H1 (cell line): ENCODE data around the gene KLHL33. TPM values are rescaled to one million over a fixed set of nuclear protein-coding genes. Genes with fewer than 3 reads are reported as not detected.

Experiments
- CTCF ChIA-PET: fragments of 300-600 bp; sonication (Branson Sonifier 250); formaldehyde crosslinking; loops from one replicate; lab custom pipeline; 2021; ENCODE audit not compliant: partially characterized antibody; lab: Charles Lee
- POLR2A ChIA-PET: fragments of 300-600 bp; sonication (Branson Sonifier 250); formaldehyde crosslinking; loops from one replicate; lab custom pipeline; 2021; ENCODE audit warnings: inconsistent platforms; ENCODE audit not compliant: partially characterized antibody; lab: Charles Lee
- DNase-seq, 2 experiments: peaks; one replicate each; pipeline versions ENCODE4 v3.0.0 to v3.0.0-alpha.2; 2010 to 2022; ENCODE audit warnings: low spot score in 2 of 2, low read depth in 1 of 2, mixed read lengths in 1 of 2
- FAIRE-seq: peaks from 2 replicates; lab custom pipeline; 2011; peaks lifted over from hg19 to GRCh38; lab: Jason Lieb, UNC
- H2AFZ ChIP-seq: 2 replicates; pipeline ENCODE4 v1.8.1; 2012; ENCODE audit warnings: low read length, inconsistent platforms
- H2AK5ac ChIP-seq: 2 replicates; pipeline ENCODE4 v1.6.1; 2013; ENCODE audit warnings: low read depth, low read length
- H2BK120ac ChIP-seq: replicated peaks from 2 replicates; pipeline ENCODE3; 2013; ENCODE audit warnings: low read depth, low read length, inconsistent platforms
- H2BK12ac ChIP-seq: 2 replicates; pipeline ENCODE4 v1.6.1; 2013; ENCODE audit warnings: low read depth, low read length
- H2BK15ac ChIP-seq: 2 replicates; pipeline ENCODE4 v1.6.1; 2013; ENCODE audit warnings: low read length
- H2BK20ac ChIP-seq: 2 replicates; pipeline ENCODE4 v1.6.1; 2013; ENCODE audit warnings: low read length
- H2BK5ac ChIP-seq: 2 replicates; pipeline ENCODE4 v1.6.1; 2013; ENCODE audit warnings: low read depth, low read length
- H3K14ac ChIP-seq: 2 replicates; pipeline ENCODE4 v1.6.1; 2013; ENCODE audit warnings: inconsistent platforms; ENCODE audit not compliant: insufficient read length
- H3K18ac ChIP-seq: 2 replicates; pipeline ENCODE4 v1.6.1; 2013; ENCODE audit warnings: low read length; ENCODE audit errors: extremely low read depth
- H3K23ac ChIP-seq: 2 replicates; pipeline ENCODE4 v1.6.1; 2013; ENCODE audit warnings: inconsistent platforms; ENCODE audit not compliant: insufficient read length
- H3K23me2 ChIP-seq: 2 replicates; pipeline ENCODE4 v1.6.1; 2013; ENCODE audit warnings: low read depth, low read length
- H3K27ac ChIP-seq: 2 replicates; pipeline ENCODE4 v1.6.1; 2011; ENCODE audit warnings: low read depth, low read length, inconsistent platforms
- H3K27me3 ChIP-seq, 4 experiments: replicated peaks in 1 of 4; 1 replicate in 1 of 4; 2 replicates in 3 of 4; pipeline versions ENCODE4 v1.6.1 to v1.8.1; 2011 to 2013; ENCODE audit warnings: low read length in 3 of 4, mild to moderate bottlenecking in 3 of 4, inconsistent platforms in 2 of 4, mixed read lengths in 2 of 4, moderate library complexity in 1 of 4; ENCODE audit not compliant: control insufficient read depth in 3 of 4, insufficient read depth in 3 of 4; ENCODE audit errors: extremely low read depth in 1 of 4
- H3K36me3 ChIP-seq, 4 experiments: 2 replicates each; pipeline versions ENCODE4 v1.6.1 to v1.8.1; 2011 to 2013; ENCODE audit warnings: mild to moderate bottlenecking in 4 of 4, low read length in 3 of 4, moderate library complexity in 2 of 4, control low read depth in 1 of 4, inconsistent platforms in 1 of 4; ENCODE audit not compliant: insufficient read depth in 4 of 4, control insufficient read depth in 2 of 4
- H3K4ac ChIP-seq: replicated peaks from 2 replicates; pipeline ENCODE3; 2013; ENCODE audit warnings: low read length, low read depth, mixed read lengths, inconsistent platforms; ENCODE audit not compliant: insufficient read length
- H3K4me1 ChIP-seq, 4 experiments: replicated peaks in 1 of 4; 1 replicate in 1 of 4; 2 replicates in 3 of 4; pipeline versions ENCODE4 v1.6.1 to v1.8.1; 2011 to 2013; ENCODE audit warnings: low read length in 3 of 4, inconsistent platforms in 2 of 4, mixed read lengths in 1 of 4; ENCODE audit not compliant: insufficient read depth in 4 of 4, control insufficient read depth in 3 of 4
- H3K4me2 ChIP-seq, 2 experiments: 2 replicates each; pipeline versions ENCODE4 v1.6.1 to v1.8.1; 2011 to 2013; ENCODE audit warnings: low read depth in 2 of 2, low read length in 2 of 2, control low read depth in 1 of 2, inconsistent platforms in 1 of 2, mild to moderate bottlenecking in 1 of 2; ENCODE audit not compliant: insufficient read depth in 1 of 2
- H3K4me3 ChIP-seq, 4 experiments: fragments of 200-600, 300-600 bp in 1 of 4; sonication (generic), shearing (Covaris generic), sonication (Bioruptor Twin) in 1 of 4; 2 replicates each; pipeline versions ENCODE4 v1.5.1 to v1.8.1; 2011 to 2016; ENCODE audit warnings: low read length in 4 of 4, low read depth in 3 of 4, control low read depth in 2 of 4, inconsistent platforms in 2 of 4, mild to moderate bottlenecking in 2 of 4, mixed read lengths in 1 of 4, moderate library complexity in 1 of 4; ENCODE audit not compliant: insufficient read depth in 2 of 4; ENCODE audit errors: extremely low read depth in 1 of 4
- H3K56ac ChIP-seq: replicated peaks from 2 replicates; pipeline ENCODE3; 2013; ENCODE audit warnings: low read depth, mild to moderate bottlenecking, mixed read lengths, low read length, inconsistent platforms; ENCODE audit not compliant: insufficient read length
- H3K79me1 ChIP-seq: 2 replicates; pipeline ENCODE4 v1.6.1; 2013; ENCODE audit warnings: low read depth, low read length, control low read depth
- H3K79me2 ChIP-seq, 2 experiments: 2 replicates each; pipeline versions ENCODE4 v1.6.1 to v1.8.1; 2012 to 2013; ENCODE audit warnings: low read length in 2 of 2, mild to moderate bottlenecking in 2 of 2, inconsistent platforms in 1 of 2; ENCODE audit not compliant: insufficient read depth in 2 of 2, control insufficient read depth in 1 of 2
- H3K9ac ChIP-seq, 4 experiments: replicated peaks in 1 of 4; 1 replicate in 1 of 4; 2 replicates in 3 of 4; pipeline versions ENCODE4 v1.6.1 to v1.8.1; 2011 to 2013; ENCODE audit warnings: low read depth in 3 of 4, low read length in 3 of 4, control low read depth in 2 of 4, mild to moderate bottlenecking in 2 of 4, moderate library complexity in 2 of 4, inconsistent platforms in 1 of 4; ENCODE audit errors: extremely low read depth in 1 of 4
- H3K9me3 ChIP-seq, 2 experiments: 2 replicates each; pipeline versions ENCODE4 v1.6.1 to v1.8.1; 2012 to 2013; ENCODE audit warnings: mild to moderate bottlenecking in 2 of 2, moderate library complexity in 2 of 2, control low read depth in 1 of 2, inconsistent platforms in 1 of 2, low read depth in 1 of 2, low read length in 1 of 2, mixed read lengths in 1 of 2; ENCODE audit not compliant: insufficient read depth in 2 of 2
- H4K20me1 ChIP-seq, 2 experiments: replicated peaks in 1 of 2; 2 replicates each; pipeline versions ENCODE3 to v1.8.1; 2011 to 2013; ENCODE audit warnings: inconsistent platforms in 2 of 2, low read length in 2 of 2, mild to moderate bottlenecking in 1 of 2; ENCODE audit not compliant: insufficient read depth in 2 of 2, control insufficient read depth in 1 of 2
- H4K5ac ChIP-seq: 2 replicates; pipeline ENCODE4 v1.6.1; 2013; ENCODE audit warnings: low read length, low read depth, mixed read lengths, inconsistent platforms; ENCODE audit not compliant: insufficient read length
- H4K8ac ChIP-seq: 2 replicates; pipeline ENCODE4 v1.8.0; 2013; ENCODE audit warnings: mild to moderate bottlenecking, moderate library complexity, low read length, inconsistent platforms; ENCODE audit not compliant: insufficient read depth; ENCODE audit errors: extremely low read depth
- H4K91ac ChIP-seq: replicated peaks from 2 replicates; pipeline ENCODE3; 2013; ENCODE audit warnings: low read length, mixed read lengths, inconsistent platforms; ENCODE audit not compliant: insufficient read length
- POLR2A ChIP-seq, 2 experiments: IDR thresholded peaks; 1 replicate in 1 of 2; 2 replicates in 1 of 2; pipeline ENCODE4 v1.6.1; 2011; ENCODE audit warnings: low read depth in 2 of 2, low read length in 2 of 2, mild to moderate bottlenecking in 2 of 2; ENCODE audit errors: control extremely low read depth in 1 of 2
- POLR2AphosphoS5 ChIP-seq: IDR thresholded peaks from 2 replicates; pipeline ENCODE4 v1.6.1; 2011; ENCODE audit warnings: low read depth, low read length
- RFX5 ChIP-seq: IDR thresholded peaks from 2 replicates; pipeline ENCODE4 v1.6.1; 2011; ENCODE audit warnings: low read depth, low read length, improper control_type of control experiment, borderline replicate concordance
- WGBS, 2 experiments: shearing (Covaris generic) in 1 of 2; methylation state at CpG; one replicate each; pipeline versions ENCODE4 v1.1.6 to v1.1.7; 2013 to 2015; ENCODE audit warnings: low lambda C conversion rate in 2 of 2, mixed read lengths in 2 of 2, inconsistent platforms in 1 of 2, low coverage in 1 of 2, missing lambda C conversion rate in 1 of 2; ENCODE audit not compliant: insufficient replicate concordance in 2 of 2, insufficient coverage in 1 of 2, insufficient read length in 1 of 2; ENCODE audit errors: extremely low coverage in 1 of 2, missing lambda C conversion rate in 1 of 2; 5-methylcytosine and 5-hydroxymethylcytosine counted together
- polyA plus RNA-seq, 7 experiments: library from polyadenylated mRNA; depleted of rRNA in 3 of 7; stranded (reverse) in 5 of 7; unstranded in 2 of 7; fragments of >200 nt in 5 of 7; fragments of 200-250 nt in 2 of 7; gene quantifications; 1 replicate in 5 of 7; 2 replicates in 1 of 7; 4 replicates in 1 of 7; pipeline versions ENCODE4 v1.2.1 to v1.2.3, GENCODE V29; 2011 to 2013; ENCODE audit warnings: missing spikeins in 2 of 7, mixed read lengths in 2 of 7
- total RNA-seq: library from RNA; stranded (reverse); fragmentation: NEBNext Ultra II Directional; extraction: Animal tissue kit (Norgen Biotek cat#: 25700); gene quantifications from 2 replicates; pipeline ENCODE4 v1.2.1, GENCODE V29; 2021

The KLHL33 gene
- total and polyA plus RNA-seq, 2 of the 8 experiments (the other 6 are each of a cell fraction or from before 2014, with no cell fraction given): 0.11 to 0.17 TPM

GRCh38 chr14:20456971-20457370, 21.0 kb upstream of the KLHL33 start:
- peaks cover 0 to 12% of the 10 kb centered on the region in 2 experiments for H4K20me1 ChIP-seq
- no peak overlapping the region for H3K18ac ChIP-seq
- no peak overlapping the region for H2BK120ac ChIP-seq
- H3K27ac ChIP-seq: no peak overlapping the region
- no peak overlapping the region for H2BK5ac ChIP-seq
- ChIA-PET POLR2A (interaction anchor here (1.0 to 5.5 kb wide), 12 partner anchors 12 to 544 kb away, joined by 3 to 88 read pairs (median 12); partner anchors contain the start of genes KLHL33, PARP2 and PNP), CTCF (interaction anchor here (0.9 kb wide), 1 partner anchor 150 kb away, joined by 3 read pairs; no protein-coding TSS in a partner anchor)
- H3K9ac ChIP-seq: no peak overlapping the region
- H3K56ac ChIP-seq: no peak overlapping the region
- H3K23me2 ChIP-seq: peaks cover 13% of the 10 kb centered on the region
- H4K5ac ChIP-seq: no peak overlapping the region
- TF ChIP-seq RFX5 (no peak), POLR2AphosphoS5 (peak; percentile 41; the same call in 1 of the 2 replicates), POLR2A (IDR thresholded peaks at IDR 0.05; ENCODE audit: control extremely low read depth in 1 of 2, low read depth in 2 of 2, low read length in 2 of 2) (0 out of 3 replicates have a peak, but pooled peaks of 1 of the 2 experiments have one; percentile 63)
- no peak overlapping the region for H2BK15ac ChIP-seq
- no peak for DNase-seq
- H4K8ac ChIP-seq: no peak overlapping the region
- FAIRE-seq: no peak
- H3K4me1 ChIP-seq: peaks cover 0 to 10% (median 2%) of the 10 kb centered on the region in 4 experiments; a peak in 4 of 7 replicates
- no peak overlapping the region for H2AK5ac ChIP-seq
- peak overlapping the region; percentile 74 to 79; a peak in 2 of 4 replicates for H3K4me2 ChIP-seq
- H4K91ac ChIP-seq: no peak overlapping the region
- no peak overlapping the region for H3K23ac ChIP-seq
- no peaks in the 10 kb centered on the region for H3K27me3 ChIP-seq
- no peak overlapping the region for H2BK12ac ChIP-seq
- H3K79me2 ChIP-seq: peaks cover 7 to 50% of the 10 kb centered on the region in 2 experiments
- H3K14ac ChIP-seq: no peak overlapping the region
- no peak overlapping the region for H3K4ac ChIP-seq
- WGBS, 2 experiments: 93% methylated on average over 13 of the region's 13 CpGs; no CpG with 5 or more reads in 1 of the 2 experiments
- no peaks in the 10 kb centered on the region for H3K9me3 ChIP-seq
- H3K36me3 ChIP-seq: peaks cover 18 to 46% (median 32%) of the 10 kb centered on the region in 4 experiments; a peak in 7 of 8 replicates
- H3K79me1 ChIP-seq: peaks cover 6% of the 10 kb centered on the region
- H2AFZ ChIP-seq: no peak overlapping the region
- no peak overlapping the region for H2BK20ac ChIP-seq
- H3K4me3 ChIP-seq: peak overlapping the region in 1 of 4 experiments; percentile 86; a peak in 4 of 8 replicates
